Neural cell (in vitro differentiated cells): ENCODE measurements around the gene POU6F2.

ENCODE experiments used
- EZH2 ChIP-seq: fragments of 200-600, 300-800 bp; shearing (Covaris generic), sonication (generic); IDR thresholded peaks from 2 replicates; pipeline ENCODE4 v1.6.1; 2014; ENCODE audit warnings: antibody characterized with exemption, low read length, borderline replicate concordance, mild to moderate bottlenecking; ENCODE audit not compliant: insufficient read depth, poor library complexity, severe bottlenecking
- MXI1 ChIP-seq: fragments of 450-650 bp; conservative IDR thresholded peaks from 2 replicates; pipeline ENCODE4 v1.6.1; 2014; ENCODE audit warnings: antibody characterized with exemption, mild to moderate bottlenecking; ENCODE audit not compliant: poor library complexity, severe bottlenecking
- POLR2AphosphoS5 ChIP-seq: IDR thresholded peaks from 2 replicates; pipeline ENCODE4 v1.6.1; 2012
- RAD21 ChIP-seq: fragments of 450-650 bp; conservative IDR thresholded peaks from 2 replicates; pipeline ENCODE4 v1.6.1; 2014; ENCODE audit warnings: antibody characterized with exemption, mild to moderate bottlenecking, moderate library complexity
- SMC3 ChIP-seq: fragments of 450-650 bp; conservative IDR thresholded peaks from 2 replicates; pipeline ENCODE4 v1.6.1; 2014; ENCODE audit warnings: antibody characterized with exemption, mild to moderate bottlenecking, moderate library complexity; ENCODE audit not compliant: poor library complexity
- TAF1 ChIP-seq: IDR thresholded peaks from 2 replicates; pipeline ENCODE4 v1.6.1; 2012; ENCODE audit warnings: low read depth
- TF ChIP-seq, protein P1 (sequence below): IDR thresholded peaks from 2 replicates; pipeline ENCODE4 v1.6.1; 2012; ENCODE audit warnings: borderline replicate concordance
- TF ChIP-seq, protein P2 (sequence below): fragments of 450-650 bp; IDR thresholded peaks from 2 replicates; pipeline ENCODE4 v1.5.1; 2014; ENCODE audit warnings: antibody characterized with exemption, mild to moderate bottlenecking, moderate library complexity; ENCODE audit not compliant: poor library complexity, severe bottlenecking

DNA sequence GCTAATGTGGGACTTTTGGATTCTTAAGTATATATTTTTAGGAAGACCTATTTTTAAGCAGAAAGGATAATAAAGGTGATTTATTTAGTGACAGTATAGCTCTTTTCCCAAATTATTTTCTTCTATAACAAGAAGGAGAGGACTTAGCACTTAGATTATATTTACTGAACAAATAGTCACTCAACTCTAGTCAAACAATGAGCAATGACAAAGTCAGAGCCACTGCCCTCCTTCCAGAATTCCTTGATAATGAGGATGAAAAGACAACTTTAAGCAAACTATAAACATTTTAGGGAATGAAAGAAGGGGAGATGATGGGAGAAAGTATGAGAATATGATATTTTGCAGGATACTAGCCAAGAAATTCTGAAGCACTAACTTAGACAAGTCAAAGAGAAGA is 295.0 kb downstream of the POU6F2 start:
- TF ChIP-seq, protein P1, sequence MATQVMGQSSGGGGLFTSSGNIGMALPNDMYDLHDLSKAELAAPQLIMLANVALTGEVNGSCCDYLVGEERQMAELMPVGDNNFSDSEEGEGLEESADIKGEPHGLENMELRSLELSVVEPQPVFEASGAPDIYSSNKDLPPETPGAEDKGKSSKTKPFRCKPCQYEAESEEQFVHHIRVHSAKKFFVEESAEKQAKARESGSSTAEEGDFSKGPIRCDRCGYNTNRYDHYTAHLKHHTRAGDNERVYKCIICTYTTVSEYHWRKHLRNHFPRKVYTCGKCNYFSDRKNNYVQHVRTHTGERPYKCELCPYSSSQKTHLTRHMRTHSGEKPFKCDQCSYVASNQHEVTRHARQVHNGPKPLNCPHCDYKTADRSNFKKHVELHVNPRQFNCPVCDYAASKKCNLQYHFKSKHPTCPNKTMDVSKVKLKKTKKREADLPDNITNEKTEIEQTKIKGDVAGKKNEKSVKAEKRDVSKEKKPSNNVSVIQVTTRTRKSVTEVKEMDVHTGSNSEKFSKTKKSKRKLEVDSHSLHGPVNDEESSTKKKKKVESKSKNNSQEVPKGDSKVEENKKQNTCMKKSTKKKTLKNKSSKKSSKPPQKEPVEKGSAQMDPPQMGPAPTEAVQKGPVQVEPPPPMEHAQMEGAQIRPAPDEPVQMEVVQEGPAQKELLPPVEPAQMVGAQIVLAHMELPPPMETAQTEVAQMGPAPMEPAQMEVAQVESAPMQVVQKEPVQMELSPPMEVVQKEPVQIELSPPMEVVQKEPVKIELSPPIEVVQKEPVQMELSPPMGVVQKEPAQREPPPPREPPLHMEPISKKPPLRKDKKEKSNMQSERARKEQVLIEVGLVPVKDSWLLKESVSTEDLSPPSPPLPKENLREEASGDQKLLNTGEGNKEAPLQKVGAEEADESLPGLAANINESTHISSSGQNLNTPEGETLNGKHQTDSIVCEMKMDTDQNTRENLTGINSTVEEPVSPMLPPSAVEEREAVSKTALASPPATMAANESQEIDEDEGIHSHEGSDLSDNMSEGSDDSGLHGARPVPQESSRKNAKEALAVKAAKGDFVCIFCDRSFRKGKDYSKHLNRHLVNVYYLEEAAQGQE: no peak
- TF ChIP-seq, protein P2, sequence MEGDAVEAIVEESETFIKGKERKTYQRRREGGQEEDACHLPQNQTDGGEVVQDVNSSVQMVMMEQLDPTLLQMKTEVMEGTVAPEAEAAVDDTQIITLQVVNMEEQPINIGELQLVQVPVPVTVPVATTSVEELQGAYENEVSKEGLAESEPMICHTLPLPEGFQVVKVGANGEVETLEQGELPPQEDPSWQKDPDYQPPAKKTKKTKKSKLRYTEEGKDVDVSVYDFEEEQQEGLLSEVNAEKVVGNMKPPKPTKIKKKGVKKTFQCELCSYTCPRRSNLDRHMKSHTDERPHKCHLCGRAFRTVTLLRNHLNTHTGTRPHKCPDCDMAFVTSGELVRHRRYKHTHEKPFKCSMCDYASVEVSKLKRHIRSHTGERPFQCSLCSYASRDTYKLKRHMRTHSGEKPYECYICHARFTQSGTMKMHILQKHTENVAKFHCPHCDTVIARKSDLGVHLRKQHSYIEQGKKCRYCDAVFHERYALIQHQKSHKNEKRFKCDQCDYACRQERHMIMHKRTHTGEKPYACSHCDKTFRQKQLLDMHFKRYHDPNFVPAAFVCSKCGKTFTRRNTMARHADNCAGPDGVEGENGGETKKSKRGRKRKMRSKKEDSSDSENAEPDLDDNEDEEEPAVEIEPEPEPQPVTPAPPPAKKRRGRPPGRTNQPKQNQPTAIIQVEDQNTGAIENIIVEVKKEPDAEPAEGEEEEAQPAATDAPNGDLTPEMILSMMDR: no peak
- TF ChIP-seq POLR2AphosphoS5: no peak
- no peak for TF ChIP-seq SMC3
- no peak for TF ChIP-seq MXI1
- TF ChIP-seq RAD21: no peak
- TF ChIP-seq EZH2: no peak
- no peak for TF ChIP-seq TAF1
